Keratinocyte (primary cell): ENCODE data around the gene LGR6. TPM values are rescaled to one million over a fixed set of nuclear protein-coding genes. Genes with fewer than 3 reads are reported as not detected.

ENCODE experiments used
- DNase-seq: peaks from one replicate; pipeline ENCODE4 v3.0.0-alpha.2; 2011; ENCODE audit warnings: low read depth, missing footprints, low spot score
- FAIRE-seq: peaks from 2 replicates; lab custom pipeline; 2011; peaks lifted over from hg19 to GRCh38; lab: Jason Lieb, UNC
- H2AFZ ChIP-seq: 2 replicates; pipeline ENCODE4 v1.6.0; 2012; ENCODE audit warnings: low read length, control low read depth, inconsistent platforms; ENCODE audit not compliant: control insufficient read depth
- H3K27ac ChIP-seq: 2 replicates; pipeline ENCODE4 v1.5.1; 2011; ENCODE audit warnings: low read length; ENCODE audit not compliant: control insufficient read depth, insufficient read depth
- H3K27me3 ChIP-seq: 3 replicates; pipeline ENCODE4 v1.6.0; 2011; ENCODE audit warnings: low read length; ENCODE audit not compliant: control insufficient read depth, insufficient read depth; ENCODE audit errors: extremely low read depth
- H3K36me3 ChIP-seq, 2 experiments: 2 replicates in 1 of 2; 3 replicates in 1 of 2; pipeline ENCODE4 v1.5.1; 2011; ENCODE audit warnings: low read length in 2 of 2, mild to moderate bottlenecking in 1 of 2; ENCODE audit not compliant: control insufficient read depth in 2 of 2, insufficient read depth in 2 of 2; ENCODE audit errors: extremely low read depth in 1 of 2
- H3K4me1 ChIP-seq: 3 replicates; pipeline ENCODE4 v1.5.1; 2011; ENCODE audit warnings: low read length; ENCODE audit not compliant: control insufficient read depth, insufficient read depth; ENCODE audit errors: extremely low read depth
- H3K4me2 ChIP-seq: 3 replicates; pipeline ENCODE4 v1.6.0; 2011; ENCODE audit warnings: low read depth, low read length; ENCODE audit not compliant: control insufficient read depth, insufficient read depth; ENCODE audit errors: extremely low read depth
- H3K4me3 ChIP-seq, 3 experiments: fragments of 200-600 bp in 1 of 3; sonication (generic) in 1 of 3; 2 replicates in 2 of 3; 3 replicates in 1 of 3; pipeline ENCODE4 v1.5.1; 2011 to 2016; ENCODE audit warnings: low read length in 3 of 3, mild to moderate bottlenecking in 3 of 3, control low read depth in 2 of 3, inconsistent platforms in 1 of 3, low read depth in 1 of 3, mixed read lengths in 1 of 3, mixed run types in 1 of 3, moderate library complexity in 1 of 3; ENCODE audit not compliant: control insufficient read depth in 2 of 3, insufficient read depth in 2 of 3; ENCODE audit errors: extremely low read depth in 1 of 3
- H3K79me2 ChIP-seq: 2 replicates; pipeline ENCODE4 v1.6.0; 2012; ENCODE audit warnings: low read length; ENCODE audit not compliant: control insufficient read depth, insufficient read depth
- H3K9ac ChIP-seq: 3 replicates; pipeline ENCODE4 v1.6.0; 2011; ENCODE audit warnings: low read length; ENCODE audit not compliant: control insufficient read depth, insufficient read depth; ENCODE audit errors: extremely low read depth
- H3K9me1 ChIP-seq: 3 replicates; pipeline ENCODE4 v1.6.0; 2011; ENCODE audit warnings: low read length; ENCODE audit not compliant: control insufficient read depth, insufficient read depth; ENCODE audit errors: extremely low read depth
- H3K9me3 ChIP-seq: 2 replicates; pipeline ENCODE4 v1.5.1; 2012; ENCODE audit warnings: low read depth, low read length; ENCODE audit not compliant: control insufficient read depth
- H4K20me1 ChIP-seq: 3 replicates; pipeline ENCODE4 v1.6.0; 2011; ENCODE audit warnings: low read length; ENCODE audit not compliant: control insufficient read depth, insufficient read depth; ENCODE audit errors: extremely low read depth
- EZH2 ChIP-seq: IDR thresholded peaks from one replicate; pipeline ENCODE4 v1.6.1; 2012; ENCODE audit warnings: inconsistent platforms, mild to moderate bottlenecking, low read length, moderate library complexity
- dilution Hi-C: fragments of 300-500 bp; cut with MboI; formaldehyde crosslinking; loops from one replicate; pipeline ENCODE4 v1.7.0; 2020; ENCODE audit warnings: low sequenced_read_pairs; ENCODE audit not compliant: extremely low pct_ligation_motif_present
- polyA plus RNA-seq, 5 experiments: library from polyadenylated mRNA; depleted of rRNA in 3 of 5; stranded (reverse) in 3 of 5; stranded (forward) in 1 of 5; unstranded in 1 of 5; fragments of >200 nt; gene quantifications; 1 replicate in 1 of 5; 2 replicates in 3 of 5; 3 replicates in 1 of 5; pipeline versions ENCODE4 v1.2.1 to v1.2.3, GENCODE V29; 2011 to 2012; ENCODE audit warnings: missing spikeins in 2 of 5, low read depth in 1 of 5, low replicate concordance in 1 of 5
- TF ChIP-seq, protein P1 (sequence below), 3 experiments: IDR thresholded peaks in 1 of 3; conservative IDR thresholded peaks in 1 of 3; optimal IDR thresholded peaks in 1 of 3; 2 replicates in 2 of 3; 3 replicates in 1 of 3; pipeline versions ENCODE3 to v1.5.1; 2011; ENCODE audit warnings: low read length in 3 of 3, mild to moderate bottlenecking in 3 of 3, moderate library complexity in 2 of 3, control low read depth in 1 of 3, inconsistent platforms in 1 of 3; ENCODE audit not compliant: insufficient read depth in 2 of 3; ENCODE audit errors: extremely low read depth in 1 of 3

LGR6 gene
- polyA plus RNA-seq, 1 donor (not counting 4 experiments of a cell fraction or from before 2014, with no cell fraction given) = 0.42 TPM

DNA sequence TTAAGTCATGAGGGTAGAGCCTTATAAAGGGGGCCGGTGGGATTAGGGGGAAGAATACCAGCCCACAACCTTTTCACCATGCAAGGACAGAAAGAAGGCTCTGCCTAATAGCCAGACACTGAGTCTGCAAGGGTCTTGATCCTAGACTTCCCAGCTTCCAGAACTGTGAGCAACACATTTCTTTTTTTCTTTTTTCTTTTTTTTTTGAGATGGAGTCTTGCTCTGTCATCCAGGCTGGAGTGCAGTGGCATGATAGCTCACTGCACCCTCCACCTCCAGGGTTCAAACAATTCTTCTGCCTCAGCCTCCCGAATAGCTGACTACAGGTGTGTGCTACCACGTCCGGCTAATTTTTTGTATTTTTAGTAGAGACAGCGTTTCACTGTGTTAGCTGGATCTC is 47.3 kb upstream of the LGR6 start:
- no peaks in the 10 kb centered on the region for H3K9me1 ChIP-seq
- H3K4me1 ChIP-seq = peaks cover 14% of the 10 kb centered on the region
- peaks cover 0 to 1% of the 10 kb centered on the region in 2 experiments for H3K36me3 ChIP-seq
- no peaks in the 10 kb centered on the region for H3K27me3 ChIP-seq
- H3K4me3 ChIP-seq = no peak overlapping the region
- no peak overlapping the region for H2AFZ ChIP-seq
- no peaks in the 10 kb centered on the region for H4K20me1 ChIP-seq
- H3K27ac ChIP-seq = no peak overlapping the region
- peaks cover 31% of the 10 kb centered on the region for H3K79me2 ChIP-seq
- DNase-seq = no peak
- FAIRE-seq = no peak
- dilution Hi-C loops = no loop called here
- no peak overlapping the region for H3K9ac ChIP-seq
- H3K9me3 ChIP-seq = no peaks in the 10 kb centered on the region
- TF ChIP-seq EZH2 = no peak
- TF ChIP-seq, protein P1, sequence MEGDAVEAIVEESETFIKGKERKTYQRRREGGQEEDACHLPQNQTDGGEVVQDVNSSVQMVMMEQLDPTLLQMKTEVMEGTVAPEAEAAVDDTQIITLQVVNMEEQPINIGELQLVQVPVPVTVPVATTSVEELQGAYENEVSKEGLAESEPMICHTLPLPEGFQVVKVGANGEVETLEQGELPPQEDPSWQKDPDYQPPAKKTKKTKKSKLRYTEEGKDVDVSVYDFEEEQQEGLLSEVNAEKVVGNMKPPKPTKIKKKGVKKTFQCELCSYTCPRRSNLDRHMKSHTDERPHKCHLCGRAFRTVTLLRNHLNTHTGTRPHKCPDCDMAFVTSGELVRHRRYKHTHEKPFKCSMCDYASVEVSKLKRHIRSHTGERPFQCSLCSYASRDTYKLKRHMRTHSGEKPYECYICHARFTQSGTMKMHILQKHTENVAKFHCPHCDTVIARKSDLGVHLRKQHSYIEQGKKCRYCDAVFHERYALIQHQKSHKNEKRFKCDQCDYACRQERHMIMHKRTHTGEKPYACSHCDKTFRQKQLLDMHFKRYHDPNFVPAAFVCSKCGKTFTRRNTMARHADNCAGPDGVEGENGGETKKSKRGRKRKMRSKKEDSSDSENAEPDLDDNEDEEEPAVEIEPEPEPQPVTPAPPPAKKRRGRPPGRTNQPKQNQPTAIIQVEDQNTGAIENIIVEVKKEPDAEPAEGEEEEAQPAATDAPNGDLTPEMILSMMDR (optimal IDR thresholded peaks at IDR 0.05 in 1 of 3, IDR thresholded peaks at IDR 0.05 in 1 of 3, conservative IDR thresholded peaks at IDR 0.05 in 1 of 3; ENCODE audit: extremely low read depth in 1 of 3, insufficient read depth in 2 of 3, low read length in 3 of 3) = no peak
- no peak overlapping the region for H3K4me2 ChIP-seq

DNA sequence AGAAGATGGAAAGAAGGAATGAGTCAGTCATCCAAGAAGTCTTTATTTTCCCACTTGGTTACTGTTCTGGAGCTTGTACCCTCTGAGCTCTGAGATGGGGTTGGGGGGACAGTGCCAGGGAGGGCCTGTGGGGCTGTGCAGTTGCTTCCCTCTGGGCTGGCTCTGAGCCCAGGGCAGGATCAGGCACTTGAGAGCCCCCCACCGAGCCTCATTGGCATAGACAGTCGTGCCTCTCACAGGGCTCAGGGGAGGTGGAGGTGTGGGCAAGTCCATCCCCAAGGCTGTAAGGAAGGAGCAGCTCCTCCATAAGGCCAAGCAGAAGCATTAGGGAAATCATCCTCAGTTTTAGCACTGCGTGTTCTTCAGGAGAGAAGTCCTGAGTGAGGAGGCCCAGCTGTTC is 46.6 kb upstream of the LGR6 start:
- FAIRE-seq = no peak
- Histone ChIP-seq H3K27ac (no peak overlapping the region), H3K36me3 (peaks cover 0 to 1% of the 10 kb centered on the region in 2 experiments), H3K9me1 (no peaks in the 10 kb centered on the region), H3K27me3 (no peaks in the 10 kb centered on the region), H3K4me2 (no peak overlapping the region), H3K9ac (no peak overlapping the region), H2AFZ (no peak overlapping the region), H3K4me3 (no peak overlapping the region), H3K4me1 (peaks cover 14% of the 10 kb centered on the region), H4K20me1 (no peaks in the 10 kb centered on the region), H3K79me2 (peaks cover 24% of the 10 kb centered on the region), H3K9me3 (no peaks in the 10 kb centered on the region)
- dilution Hi-C loops = no loop called here
- TF ChIP-seq, protein P1 (optimal IDR thresholded peaks at IDR 0.05 in 1 of 3, IDR thresholded peaks at IDR 0.05 in 1 of 3, conservative IDR thresholded peaks at IDR 0.05 in 1 of 3; ENCODE audit: extremely low read depth in 1 of 3, insufficient read depth in 2 of 3, low read length in 3 of 3) = no peak
- no peak for TF ChIP-seq EZH2
- no peak for DNase-seq
